ENCODE results near the gene PRPF19.

Gene PRPF19

DNA sequence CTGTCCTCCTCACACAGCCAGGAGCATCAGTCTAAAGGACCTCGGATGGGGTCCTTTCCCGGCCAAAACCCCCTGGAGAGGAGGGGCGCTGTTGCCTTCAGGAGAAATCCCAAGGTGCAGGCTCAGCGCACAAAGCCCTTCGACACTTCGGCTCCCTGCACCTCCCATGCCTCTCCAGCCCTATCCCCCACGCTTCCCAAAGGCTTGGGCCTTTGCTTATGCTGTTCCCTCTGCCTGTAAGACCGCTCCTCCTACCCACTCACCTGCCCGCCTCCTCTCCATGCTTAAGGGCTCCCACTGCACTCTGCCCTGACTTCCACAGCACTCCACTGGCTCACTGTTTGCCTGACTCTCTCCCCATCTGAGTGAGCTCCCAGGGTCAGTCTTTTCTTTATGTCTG is 32.1 kb upstream of the PRPF19 start:
- in situ Hi-C loops (cut with MboI; ENCODE audit: low sequenced_read_pairs), result no loop called here

DNA sequence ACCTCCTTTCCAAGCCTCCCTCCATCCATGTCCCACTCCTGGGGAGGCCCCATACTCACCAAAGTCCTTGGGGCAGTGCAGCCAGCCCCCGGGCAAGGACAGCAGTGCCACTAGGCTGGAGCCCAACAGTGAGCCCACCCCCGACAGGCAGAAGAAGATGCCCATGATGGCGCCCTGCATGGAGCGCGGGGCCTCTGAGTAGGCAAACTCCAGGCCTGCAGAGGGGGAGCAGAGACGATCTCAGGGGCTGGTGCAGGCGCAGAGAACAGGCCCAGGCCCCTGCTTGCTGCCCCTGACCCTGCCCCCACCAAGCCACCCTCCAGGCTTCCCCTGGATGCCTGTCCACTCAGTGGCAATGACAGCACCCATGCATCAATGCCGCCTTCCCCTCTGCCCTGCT is 31.4 kb upstream of the PRPF19 start:
- in situ Hi-C loops (cut with MboI; ENCODE audit: low sequenced_read_pairs), result no loop called here

DNA sequence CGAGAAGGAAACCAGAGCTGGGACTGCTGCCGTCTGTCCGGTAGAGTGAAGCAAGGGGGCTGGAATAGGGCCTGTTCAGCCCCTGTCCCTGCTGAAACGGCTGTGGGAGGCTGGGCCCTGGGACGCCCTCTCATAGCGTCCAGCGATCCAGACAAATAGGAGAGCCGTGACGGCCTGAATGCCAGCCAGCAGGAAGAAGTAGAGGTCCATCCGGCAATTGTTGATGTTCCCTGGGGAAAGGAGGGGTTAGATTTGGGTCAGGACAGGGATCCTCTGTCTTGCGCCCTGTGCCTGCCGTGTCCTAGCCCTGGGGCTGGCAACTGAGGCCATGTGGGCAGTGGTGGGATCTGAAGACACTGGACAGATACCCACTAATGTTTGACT is 30.8 kb upstream of the PRPF19 start:
- in situ Hi-C loops (cut with MboI; ENCODE audit: low sequenced_read_pairs), result no loop called here

DNA sequence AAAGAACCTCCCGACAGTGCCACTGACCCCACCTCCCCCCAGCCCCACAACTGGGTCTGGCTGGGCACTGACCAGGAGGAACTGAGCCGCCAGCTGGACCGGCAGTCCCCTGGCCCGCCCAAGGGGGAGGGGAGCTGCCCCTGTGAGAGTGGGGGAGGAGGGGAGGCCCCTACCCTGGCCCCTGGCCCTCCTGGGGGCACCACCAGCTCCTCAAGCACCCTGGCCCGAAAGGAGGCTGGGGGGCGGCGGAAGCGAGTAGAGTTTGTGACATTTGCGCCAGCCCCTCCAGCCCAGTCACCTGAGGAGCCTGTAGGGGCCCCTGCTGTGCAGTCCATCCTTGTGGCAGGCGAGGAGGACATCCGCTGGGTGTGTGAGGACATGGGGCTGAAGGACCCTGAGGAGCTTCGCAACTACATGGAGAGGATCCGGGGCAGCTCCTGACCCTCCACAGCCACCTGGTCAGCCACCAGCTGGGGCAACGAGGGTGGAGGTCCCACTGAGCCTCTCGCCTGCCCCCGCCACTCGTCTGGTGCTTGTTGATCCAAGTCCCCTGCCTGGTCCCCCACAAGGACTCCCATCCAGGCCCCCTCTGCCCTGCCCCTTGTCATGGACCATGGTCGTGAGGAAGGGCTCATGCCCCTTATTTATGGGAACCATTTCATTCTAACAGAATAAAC is 30.2 kb upstream of the PRPF19 start:
- in situ Hi-C loops (cut with MboI; ENCODE audit: low sequenced_read_pairs), result no loop called here

DNA sequence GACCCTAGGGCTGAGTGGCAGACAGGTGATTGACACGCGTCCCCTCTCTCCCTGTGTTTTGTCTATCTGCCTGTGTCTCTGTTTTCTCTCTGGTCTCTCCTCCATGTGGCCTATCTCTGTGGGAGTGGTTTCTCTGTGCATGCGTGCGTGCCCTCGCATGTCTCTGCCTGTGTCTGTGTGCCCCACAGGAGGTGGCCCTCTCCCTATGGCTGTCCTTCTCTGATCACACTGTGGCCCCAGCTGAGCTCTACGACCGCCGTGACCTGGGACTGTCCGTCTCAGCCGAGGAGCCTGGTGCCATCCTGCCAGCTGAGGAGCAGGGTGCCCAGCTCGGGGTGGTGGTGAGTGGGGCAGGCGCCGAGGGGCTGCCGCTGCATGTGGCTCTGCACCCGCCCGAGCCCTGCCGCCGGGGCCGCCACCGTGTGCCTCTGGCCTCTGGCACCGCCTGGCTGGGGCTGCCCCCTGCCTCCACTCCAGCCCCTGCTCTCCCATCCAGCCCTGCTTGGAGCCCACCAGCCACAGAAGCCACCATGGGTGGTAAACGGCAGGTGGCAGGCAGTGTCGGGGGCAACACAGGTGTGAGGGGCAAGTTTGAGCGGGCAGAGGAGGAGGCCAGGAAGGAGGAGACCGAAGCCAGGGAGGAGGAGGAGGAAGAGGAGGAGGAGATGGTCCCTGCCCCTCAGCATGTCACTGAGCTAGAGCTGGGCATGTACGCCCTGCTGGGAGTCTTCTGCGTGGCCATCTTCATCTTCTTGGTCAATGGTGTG is 29.5 kb upstream of the PRPF19 start:
- in situ Hi-C loops (cut with MboI; ENCODE audit: low sequenced_read_pairs), result no loop called here

DNA sequence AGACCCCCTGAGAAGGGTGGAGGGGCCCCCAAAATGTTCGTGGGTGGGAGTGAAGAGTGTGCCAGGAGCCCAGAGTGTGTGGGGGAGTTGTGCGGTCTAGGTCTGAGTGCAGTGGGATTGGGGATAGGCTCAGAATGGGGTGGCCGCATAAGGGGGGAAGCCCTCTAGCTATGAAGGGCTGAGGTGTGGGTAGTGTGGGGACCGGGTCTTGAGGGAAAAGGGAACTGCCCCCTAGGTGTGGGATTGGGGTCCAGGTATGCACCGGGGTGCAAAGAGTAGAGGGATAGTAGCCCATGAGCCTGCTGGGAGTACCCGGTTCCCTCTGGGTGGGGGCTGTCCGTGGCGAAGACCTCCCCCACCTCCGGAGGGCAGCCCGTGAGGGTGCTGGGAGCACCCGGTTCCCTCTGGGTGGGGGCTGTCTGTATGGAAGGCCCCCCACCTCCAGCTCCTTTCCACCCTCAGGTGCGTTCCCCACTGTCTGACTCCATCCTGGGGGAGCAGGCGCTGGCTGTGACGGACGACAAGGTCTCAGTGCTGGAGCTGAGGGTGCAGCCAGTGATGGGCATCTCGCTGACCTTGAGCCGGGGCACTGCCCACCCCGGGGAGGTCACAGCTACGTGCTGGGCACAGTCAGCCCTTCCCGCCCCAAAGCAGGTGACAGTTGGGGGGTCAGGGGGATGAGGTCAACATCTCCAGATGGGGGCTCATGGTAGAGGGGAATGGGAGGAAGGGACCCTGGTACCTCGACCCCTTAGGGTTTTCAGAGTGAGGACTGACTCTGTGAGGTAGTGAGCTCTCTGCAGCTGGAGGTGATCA is 28.6 kb upstream of the PRPF19 start:
- in situ Hi-C loops (cut with MboI; ENCODE audit: low sequenced_read_pairs), result no loop called here

DNA sequence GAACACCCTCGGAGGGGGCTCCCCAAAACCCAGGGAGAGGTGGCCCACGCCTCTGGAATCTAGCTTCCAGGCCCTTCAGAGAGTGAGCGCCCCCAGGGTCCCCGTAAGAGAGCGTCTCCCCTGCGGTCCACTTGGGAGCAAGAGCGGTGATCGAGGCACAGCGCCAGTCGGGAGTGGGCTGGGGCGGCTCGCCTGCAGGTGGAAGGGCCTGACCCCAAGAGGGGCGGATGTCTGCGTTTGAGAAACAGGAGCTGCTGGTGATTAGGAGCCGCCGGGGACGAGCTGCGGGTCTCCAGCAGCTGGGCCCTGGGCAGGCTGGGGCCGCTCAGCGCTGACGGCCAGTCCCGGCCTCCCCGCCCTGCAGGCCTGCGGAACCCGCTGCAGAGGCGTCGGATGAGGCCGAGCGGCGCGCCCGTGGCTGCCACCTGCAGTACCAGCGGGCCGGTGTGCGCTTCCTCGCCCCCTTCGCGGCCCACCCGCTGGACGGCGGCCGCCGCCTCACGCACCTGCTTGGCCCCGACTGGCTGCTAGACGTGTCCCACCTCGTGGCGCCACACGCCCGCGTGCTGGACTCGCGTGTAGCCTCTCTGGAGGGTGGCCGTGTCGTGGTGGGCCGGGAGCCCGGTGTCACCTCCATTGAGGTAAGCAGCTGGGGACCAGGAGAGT is 27.9 kb upstream of the PRPF19 start:
- in situ Hi-C loops (cut with MboI; ENCODE audit: low sequenced_read_pairs), result no loop called here

DNA sequence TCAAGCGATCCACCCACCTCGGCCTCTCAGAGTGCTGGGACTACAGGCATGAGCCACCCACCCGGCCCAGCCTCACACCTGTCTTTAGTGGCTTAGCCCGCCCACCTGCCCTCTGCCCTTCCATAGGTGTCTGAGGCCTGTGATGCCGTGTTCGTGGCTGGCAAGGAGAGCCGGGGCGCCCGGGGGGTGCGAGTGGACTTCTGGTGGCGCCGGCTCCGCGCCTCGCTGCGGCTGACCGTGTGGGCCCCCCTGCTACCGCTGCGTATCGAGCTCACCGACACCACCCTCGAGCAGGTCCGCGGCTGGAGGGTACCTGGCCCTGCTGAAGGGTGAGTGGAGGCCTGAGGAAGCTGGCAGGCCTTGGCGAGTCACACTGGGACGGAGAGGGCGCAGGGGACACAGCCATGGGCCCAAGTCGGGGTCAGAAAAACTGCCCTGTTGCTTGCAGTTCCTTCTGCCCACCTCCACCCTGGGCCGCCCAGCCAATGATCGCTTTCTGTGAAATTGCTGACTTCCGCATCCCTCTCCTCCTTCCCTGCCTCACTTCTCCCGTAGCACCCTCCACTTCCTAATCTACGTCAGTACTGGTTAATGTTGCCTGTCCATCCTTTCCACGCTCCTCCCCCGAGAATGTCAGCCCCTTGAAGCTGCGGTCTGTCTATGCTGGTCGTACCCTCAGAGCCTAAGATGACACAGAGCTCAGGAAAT is 27.2 kb upstream of the PRPF19 start:
- in situ Hi-C loops (cut with MboI; ENCODE audit: low sequenced_read_pairs), result no loop called here

DNA sequence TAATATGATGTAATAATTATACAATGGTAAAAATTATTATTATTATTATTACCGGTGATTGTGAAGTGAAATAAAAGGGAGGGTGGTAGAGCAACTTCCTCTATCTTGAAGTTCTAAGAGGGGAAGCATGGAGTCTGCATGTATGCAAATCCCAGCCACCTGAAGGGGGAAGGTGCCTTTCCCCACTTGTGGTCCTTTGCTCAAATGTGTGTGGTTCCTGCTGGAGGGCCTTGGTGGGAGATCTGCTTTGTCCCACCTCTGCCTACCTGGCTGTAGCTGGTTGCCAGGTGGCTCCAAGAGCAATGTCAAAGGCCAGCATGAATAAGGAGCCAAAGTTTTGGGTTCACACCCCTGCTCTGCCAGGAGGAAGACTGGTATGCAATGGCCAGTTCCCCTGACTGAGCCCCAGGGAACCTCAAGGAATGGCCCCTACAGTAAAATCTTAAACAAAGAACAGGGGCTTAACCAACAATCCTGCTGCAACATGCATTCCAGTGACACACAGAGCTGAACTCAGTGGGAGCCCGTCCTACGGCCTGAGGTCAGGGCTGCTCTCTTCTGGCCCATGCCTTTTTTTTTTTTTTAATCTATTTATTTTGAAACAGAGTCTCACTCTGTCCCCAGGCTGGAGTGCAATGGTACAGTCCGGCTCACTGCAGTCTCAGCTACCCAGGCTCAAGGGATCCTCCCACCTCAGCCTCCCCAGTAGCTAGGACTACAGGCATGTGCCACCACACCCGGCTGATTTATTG is 26.4 kb upstream of the PRPF19 start:
- in situ Hi-C loops (cut with MboI; ENCODE audit: low sequenced_read_pairs), result no loop called here

DNA sequence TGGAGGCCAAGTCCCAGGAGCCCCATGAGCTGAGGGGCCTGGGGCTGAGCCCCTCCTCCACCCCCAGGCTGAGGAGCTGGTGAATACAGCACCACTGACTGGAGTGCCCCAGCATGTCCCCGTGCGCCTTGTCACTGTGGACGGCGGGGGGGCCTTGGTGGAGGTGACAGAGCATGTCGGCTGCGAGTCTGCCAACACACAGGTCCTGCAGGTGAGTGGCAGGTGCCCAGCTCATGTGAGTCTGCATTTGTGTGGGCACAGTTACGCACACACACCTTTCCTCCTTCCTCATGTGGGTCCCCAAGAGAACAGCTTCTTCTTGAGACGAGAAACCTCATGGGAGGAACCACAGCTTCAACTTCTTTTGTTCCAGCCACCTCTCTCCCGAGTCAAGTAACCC is 25.5 kb upstream of the PRPF19 start:
- in situ Hi-C loops (cut with MboI; ENCODE audit: low sequenced_read_pairs), result no loop called here

DNA sequence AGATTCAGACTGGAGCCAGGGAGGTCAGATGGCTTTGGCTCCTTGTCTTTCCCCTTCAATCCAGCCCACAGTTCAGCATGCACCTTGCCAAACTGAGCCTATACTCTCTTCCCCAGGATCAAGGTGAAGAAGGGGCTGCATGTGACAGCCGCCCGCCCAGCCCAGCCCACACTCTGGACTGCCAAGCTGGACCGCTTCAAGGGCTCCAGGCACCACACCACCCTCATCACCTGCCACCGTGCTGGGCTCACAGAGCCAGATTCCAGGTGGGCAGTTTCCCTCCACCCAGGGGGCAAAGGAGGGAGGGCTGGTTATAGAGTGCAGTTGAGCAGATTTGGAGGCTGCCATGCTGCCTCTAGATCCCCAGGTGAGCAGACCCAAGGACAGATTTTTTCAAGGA is 24.0 kb upstream of the PRPF19 start:
- in situ Hi-C loops (cut with MboI; ENCODE audit: low sequenced_read_pairs), result no loop called here

DNA sequence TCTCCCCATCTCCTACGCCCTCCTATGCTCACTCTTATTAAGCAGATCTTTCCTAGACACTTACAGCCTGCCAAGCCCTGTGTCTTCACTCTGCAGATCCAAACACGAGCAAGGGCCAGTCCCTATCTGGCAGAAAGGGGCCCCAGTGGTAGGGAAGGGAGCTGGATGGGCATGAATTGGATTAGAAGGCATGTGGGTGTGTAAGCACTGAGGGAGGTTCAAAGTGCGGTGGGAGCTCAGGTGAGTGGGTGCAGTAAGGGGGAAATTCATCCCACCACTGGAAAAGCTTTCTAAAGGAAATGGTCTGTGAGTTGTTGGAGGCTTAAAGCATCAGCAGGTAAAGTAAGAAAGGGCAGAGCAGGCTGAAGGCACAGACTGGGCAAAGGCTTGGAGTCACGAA is 23.4 kb upstream of the PRPF19 start:
- in situ Hi-C loops (cut with MboI; ENCODE audit: low sequenced_read_pairs), result no loop called here

DNA sequence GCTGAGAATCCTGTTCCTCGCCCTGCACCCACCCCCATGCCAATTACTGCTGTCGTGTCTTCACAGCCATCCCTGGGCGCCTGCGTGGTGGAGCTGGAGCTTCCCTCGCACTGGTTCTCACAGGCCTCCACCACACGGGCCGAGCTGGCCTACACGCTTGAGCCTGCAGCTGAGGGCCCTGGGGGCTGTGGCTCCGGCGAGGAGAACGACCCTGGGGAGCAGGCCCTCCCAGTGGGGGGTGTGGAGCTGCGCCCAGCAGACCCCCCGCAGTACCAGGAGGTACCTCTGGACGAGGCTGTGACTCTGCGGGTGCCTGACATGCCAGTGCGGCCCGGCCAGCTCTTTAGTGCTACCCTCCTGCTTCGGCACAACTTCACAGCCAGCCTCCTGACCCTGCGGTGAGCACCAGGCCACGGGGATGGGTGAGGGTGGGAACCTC is 22.2 kb upstream of the PRPF19 start:
- in situ Hi-C loops (cut with MboI; ENCODE audit: low sequenced_read_pairs), result no loop called here

DNA sequence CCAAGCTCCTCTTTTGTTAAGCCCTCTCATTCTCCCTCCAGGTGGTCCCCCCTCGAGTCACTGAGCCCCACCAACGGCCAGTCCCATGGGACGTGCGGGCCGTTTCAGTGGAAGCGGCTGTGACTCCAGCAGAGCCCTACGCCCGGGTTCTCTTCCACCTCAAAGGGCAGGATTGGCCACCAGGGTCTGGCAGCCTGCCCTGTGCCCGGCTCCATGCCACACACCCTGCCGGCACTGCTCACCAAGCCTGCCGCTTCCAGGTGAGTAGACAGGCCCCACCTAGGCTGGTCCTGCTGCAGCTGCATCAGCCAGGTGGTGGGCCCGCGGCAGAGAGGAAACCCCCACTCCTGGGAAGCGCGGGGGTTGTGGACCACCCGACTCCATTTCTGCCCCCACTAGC is 21.2 kb upstream of the PRPF19 start:
- in situ Hi-C loops (cut with MboI; ENCODE audit: low sequenced_read_pairs), result no loop called here

DNA sequence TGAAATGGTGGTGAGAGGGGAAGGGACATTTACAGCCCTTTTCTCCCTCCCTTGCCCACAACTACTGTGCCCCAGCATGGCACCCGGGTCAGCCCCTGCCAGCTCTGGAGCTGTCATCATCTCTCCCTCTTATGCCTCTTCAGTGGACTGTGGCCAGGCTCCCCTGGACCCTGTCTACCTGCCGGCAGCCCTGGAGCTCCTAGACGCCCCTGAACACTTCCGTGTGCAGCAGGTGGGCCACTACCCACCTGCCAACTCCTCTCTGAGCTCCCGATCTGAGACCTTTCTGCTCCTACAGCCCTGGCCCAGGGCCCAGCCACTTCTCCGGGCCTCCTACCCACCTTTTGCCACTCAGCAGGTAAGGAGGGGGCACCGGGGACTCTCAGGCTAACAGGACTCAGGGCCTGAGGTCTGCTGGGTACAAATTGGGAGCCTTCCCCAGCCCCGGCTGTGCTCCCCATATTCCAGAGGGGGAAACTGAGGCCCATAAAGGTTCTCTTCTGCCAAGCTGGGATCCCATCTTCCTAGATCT is 20.7 kb upstream of the PRPF19 start:
- in situ Hi-C loops (cut with MboI; ENCODE audit: low sequenced_read_pairs), result no loop called here

DNA sequence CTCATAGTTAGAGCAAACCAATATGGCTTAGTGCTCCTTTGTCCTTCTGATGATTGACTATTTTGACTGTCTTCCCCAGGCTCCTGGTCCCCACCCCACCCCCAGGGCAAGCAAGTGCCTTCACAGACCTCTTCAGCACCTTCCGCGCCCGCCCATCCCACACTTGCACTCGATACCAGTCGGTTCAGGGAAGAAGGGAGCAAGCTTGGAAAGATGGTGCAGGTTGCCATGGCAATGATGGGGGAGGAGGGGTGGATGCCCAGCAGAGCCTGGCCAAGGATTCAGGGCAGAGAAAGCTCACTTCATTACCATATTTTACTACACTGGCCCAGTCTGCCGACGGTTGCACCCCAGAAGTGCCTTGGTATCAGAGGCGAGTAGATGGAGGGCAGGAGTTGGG is 20.1 kb upstream of the PRPF19 start:
- in situ Hi-C loops (cut with MboI; ENCODE audit: low sequenced_read_pairs), result no loop called here

DNA sequence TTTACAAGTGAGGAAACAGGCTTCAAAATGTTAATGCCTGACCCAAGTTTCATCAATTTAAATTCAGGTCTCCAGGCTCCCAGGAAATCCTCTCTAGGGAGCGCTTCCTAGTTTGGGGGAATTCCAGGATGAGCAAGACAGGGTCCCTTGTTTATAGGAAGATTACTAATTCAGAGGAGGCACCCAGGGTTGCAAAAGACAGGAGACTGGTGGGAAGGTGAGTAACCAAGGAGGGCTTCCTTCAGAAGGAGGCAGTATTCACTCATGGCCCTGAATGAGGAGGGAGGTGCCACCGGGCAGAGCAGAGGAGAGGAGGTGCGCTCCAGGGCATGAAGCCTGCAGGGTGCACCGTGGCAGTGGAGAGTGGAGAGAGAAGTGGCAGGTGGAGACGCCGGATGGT is 19.5 kb upstream of the PRPF19 start:
- in situ Hi-C loops (cut with MboI; ENCODE audit: low sequenced_read_pairs), result no loop called here

DNA sequence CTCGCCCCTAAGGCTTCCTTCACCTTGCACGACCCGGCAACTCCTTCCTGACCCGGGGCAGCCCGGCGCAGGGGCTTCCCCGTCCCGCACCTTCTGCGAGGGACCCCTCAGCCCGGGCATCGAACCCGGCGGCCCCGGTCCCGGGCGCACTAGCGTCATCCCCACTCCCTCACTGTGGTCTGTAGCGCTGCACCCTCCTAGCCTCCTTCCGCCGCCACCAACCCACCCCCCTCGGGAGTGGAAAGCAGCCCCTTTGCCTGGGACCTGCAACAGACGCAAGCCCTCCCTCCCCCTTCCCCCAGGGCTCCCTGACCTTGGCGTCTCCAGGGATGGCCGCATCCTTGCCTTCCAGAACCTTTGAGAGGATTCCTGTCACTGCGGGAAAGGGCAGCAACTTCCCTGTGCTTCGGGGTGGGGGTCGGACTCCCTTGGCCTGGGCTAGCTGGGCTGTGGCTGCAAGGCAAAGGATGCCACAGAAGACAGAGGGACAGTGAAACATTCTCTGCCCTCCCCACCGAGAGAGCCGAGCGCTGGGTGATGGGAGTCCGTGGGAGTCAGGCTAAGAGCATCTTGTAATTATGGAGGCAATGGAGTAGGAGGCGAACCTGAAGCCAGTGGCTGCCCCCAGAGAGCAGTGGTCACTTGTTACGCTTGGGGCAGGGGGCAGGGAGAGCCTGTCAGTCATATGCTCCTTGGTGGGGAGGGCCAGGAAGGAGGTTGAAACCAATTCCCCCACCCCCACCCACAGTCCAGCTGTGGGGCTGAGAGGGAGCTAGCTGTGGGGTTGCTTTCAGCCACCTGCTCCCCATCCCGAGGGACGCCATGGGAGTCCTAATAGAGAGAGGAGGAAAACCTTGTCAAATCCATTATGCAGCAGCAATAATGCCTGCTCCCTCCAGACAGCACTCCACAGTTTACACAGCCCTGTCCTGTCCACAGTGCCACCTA is 18.8 kb upstream of the PRPF19 start:
- in situ Hi-C loops (cut with MboI; ENCODE audit: low sequenced_read_pairs), result no loop called here

Data from HL-60/S4 treated with phorbol 12-myristate 13-acetate at 8.2 ng/mL for 4 days and 3 days (cell line).